ENCODE measurements around the gene TOR4A.
"Not testable (repeated sequence)": the region's sequence is repeated elsewhere in the genome, so short reads cannot be mapped to it uniquely, and the experiment has no call there.

Gene TOR4A

DNA sequence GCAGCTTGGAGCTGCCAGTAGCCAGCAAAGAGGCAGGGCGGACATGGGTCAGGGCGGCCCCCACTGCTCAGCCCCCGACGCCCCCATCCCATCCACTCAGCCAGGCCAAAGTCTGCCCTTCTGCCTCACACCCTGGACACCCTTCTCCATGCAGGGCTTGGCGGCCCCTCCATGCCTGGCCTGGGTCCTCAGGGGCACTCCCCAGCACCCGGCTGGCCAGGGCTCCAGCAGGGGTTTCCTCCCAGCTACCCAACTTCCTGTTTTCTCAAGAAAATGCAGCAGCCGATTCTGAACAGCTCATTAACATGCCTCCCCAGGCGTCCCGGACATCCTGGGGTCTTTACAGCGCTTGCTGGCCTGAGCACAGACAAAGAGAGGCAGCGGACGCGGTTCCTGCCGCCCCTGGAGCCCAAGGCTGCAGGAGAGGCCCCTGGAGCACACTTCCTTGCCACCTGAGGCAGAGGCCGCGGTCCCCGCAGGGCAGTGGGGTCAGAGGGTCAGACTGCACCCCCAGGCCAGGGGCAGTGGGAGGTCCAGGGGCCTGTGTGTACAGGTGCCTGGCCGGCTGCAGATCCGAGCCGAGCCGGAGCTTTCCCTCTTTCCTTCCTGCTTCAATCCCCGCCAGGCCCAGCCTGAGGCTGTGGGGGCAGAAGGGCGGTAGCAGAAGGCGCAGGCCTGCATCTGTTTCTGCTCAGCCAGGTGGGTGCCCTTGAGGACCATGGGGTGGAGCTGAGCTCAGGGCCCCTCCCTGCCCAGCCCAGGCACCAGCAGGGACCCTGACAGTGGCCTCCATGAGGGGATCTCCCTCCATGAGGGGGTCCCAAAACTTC lies 43.2 kb downstream of the TOR4A start:
- no peak for DNase-seq

DNA sequence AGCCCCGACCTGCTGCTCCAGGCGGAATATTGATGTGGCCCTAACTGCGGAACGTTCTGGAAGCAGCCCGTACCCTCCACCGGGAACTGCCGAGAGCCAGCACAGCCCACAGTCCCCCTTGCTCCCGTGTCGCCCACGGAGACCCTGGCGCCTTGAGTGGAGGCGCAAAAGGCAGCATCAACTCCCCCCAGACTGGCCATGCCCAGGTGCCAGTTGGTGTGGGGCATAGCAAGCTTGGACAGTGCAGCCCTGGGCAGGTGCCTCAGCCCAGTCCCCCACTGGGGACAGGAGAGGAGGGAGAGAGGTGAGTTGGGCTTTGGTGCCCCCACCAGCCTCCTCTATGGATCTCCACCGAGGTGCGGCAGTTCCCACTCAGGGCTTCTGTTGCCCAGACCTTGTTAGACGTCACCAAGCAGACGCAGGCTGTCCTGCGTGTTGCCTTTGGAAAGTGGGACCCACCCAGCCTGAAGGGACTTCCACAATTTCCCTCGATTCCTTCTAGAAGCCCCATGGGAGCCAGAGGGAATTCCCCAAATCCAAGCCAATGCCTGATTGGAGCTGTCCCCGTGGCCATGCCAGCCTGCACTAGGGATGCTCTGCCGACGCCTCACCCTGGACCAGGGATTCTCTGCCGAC lies 44.3 kb downstream of the TOR4A start:
- no peak for DNase-seq

DNA sequence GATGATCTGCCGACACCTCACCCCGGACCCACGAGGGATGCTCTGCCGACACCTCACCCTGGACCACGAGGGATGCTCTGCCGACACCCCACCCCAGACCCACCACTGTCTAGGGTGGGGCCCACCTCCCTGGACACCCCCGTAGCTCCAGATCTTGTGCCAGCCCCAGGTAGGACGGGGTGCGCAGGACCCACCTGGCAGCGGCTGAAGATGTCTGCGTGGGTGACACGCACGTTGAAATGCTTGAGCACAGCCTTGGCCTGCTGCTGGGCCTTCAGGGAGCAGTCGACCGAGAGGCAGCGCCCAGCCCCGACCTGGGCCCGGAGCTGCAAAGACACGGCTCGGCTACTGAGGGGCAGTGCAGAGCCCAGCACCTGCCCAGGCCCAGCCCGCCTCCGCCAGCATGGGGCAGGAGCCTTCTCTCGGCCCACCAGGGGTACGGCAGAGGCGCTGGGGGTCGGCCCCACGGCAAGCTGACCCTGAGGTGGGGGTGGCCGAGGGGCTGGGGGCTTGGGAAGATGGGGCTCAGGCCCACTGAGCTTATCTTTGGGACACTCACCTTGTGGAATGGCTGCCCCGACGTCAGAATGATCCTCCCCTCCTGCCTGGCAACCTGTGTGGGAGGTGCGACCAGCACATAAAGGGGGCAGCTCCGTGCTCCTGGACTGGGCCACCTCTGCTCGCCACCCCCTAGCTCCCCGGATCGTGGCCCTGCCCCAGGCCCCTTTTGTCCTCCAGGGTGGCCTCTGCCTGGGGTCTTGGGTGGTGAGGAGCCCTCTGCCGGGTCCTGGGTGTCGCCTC lies 46.2 kb downstream of the TOR4A start:
- DNase-seq: no peak

- no peak for DNase-seq
These were observed 47.6 kb downstream of the TOR4A start for GRCh38 chr9:137325124-137325523.

DNA sequence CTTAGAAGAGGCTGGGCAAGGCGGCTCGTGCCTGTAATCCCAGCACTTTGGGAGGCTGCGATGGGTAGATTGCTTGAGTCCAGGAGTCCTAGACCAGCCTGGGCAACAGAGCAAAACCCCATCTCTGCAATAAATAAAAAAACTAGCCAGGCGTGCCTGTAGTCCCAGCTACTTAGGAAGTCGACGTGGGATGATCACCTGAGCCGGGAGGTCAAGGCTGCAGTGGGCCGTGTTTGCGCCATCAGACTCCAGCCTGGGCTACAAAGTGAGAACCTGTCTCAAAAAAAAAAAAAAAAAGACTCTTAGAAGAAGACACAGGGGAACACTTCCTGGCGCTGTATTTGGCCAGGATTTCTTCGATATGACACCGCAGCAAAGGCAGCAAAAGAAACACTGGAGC lies 48.3 kb downstream of the TOR4A start:
- DNase-seq: no peak

DNA sequence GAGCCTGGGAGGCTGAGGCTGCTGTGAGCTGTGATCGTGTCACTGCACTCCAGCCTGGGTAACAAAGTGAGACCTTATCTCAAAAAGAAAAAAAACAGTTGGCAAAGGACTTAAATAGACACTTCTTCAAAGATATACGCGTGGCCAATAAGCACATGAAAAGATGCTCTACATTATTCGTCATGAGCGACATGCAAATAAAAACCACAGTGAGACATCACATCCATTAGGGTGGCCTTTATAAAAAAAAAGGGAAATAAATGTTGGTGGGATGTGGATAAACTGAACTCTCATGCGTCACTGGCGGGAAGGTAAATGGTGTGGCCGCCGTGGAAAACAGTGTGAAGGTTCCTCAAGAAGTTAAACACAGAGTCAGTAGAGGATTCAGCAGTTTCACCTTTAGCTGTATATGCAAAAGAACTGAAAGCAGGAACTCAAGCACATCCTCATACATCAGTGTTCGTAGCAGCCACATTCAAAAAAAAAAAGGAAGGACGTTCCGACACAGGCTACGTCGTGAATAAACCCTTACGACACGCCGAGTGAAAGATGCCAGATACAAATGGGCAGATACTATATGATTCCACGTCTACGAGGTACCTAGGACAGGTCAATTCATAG lies 49.0 kb downstream of the TOR4A start:
- no peak for DNase-seq

- DNase-seq: not testable (repeated sequence)
These were observed 50.4 kb downstream of the TOR4A start for GRCh38 chr9:137327641-137328550.

DNA sequence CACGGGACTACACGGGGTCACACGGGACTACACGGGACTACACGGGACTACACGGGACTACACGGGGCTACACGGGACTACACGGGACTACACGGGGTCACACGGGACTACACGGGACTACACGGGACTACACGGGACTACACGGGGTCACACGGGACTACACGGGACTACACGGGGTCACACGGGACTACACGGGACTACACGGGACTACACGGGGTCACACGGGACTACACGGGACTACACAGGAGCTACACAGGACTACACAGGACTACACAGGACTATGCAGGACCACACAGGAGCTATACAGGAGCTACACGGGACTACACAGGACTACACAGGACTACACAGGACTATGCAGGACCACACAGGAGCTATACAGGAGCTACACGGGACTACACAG lies 52.1 kb downstream of the TOR4A start:
- DNase-seq: not testable (repeated sequence)

DNA sequence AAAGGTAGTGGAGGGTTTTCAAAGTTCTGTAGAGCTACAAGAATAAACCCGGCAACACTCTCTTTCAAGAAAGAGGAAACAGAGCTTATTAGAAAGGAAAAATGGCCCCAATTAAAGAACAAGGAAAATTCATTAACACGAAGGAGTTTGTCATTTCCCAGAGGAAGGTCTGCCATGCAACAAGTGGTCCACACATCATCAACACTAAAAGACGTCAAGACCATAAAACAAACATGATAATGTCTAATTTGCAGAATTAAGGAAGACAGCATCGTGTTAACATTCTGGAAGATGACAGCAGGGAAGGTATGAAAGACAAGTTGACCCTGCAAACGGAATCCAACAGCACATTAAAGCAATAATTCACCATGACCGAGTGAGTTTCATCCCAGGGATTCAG lies 53.2 kb downstream of the TOR4A start:
- no peak for DNase-seq

GRCh38 chr9:137331929-137332328 lies 54.4 kb downstream of the TOR4A start:
- DNase-seq: no peak
